ENCODE measurements around the gene HRK.

Gene HRK

GRCh38 chr12:116864371-116865160 is 16.7 kb downstream of the HRK start:
- DNase-seq: no peak

GRCh38 chr12:116863275-116863767 is 17.9 kb downstream of the HRK start:
- no peak for DNase-seq

GRCh38 chr12:116862167-116862566 is 19.1 kb downstream of the HRK start:
- DNase-seq: no peak

- DNase-seq: no peak
Observed at GRCh38 chr12:116861320-116861719, 19.9 kb downstream of the HRK start.

- DNase-seq: no peak
Observed at GRCh38 chr12:116860263-116860662, 21.0 kb downstream of the HRK start.

GRCh38 chr12:116859079-116859478 is 22.2 kb downstream of the HRK start:
- no peak for DNase-seq

- DNase-seq: no peak
Observed at GRCh38 chr12:116856729-116857128, 24.5 kb downstream of the HRK start.

GRCh38 chr12:116855744-116856470 is 25.3 kb downstream of the HRK start:
- DNase-seq: no peak

- no peak for DNase-seq
Observed at GRCh38 chr12:116853507-116853906, 27.7 kb downstream of the HRK start.

- no peak for DNase-seq
Observed at GRCh38 chr12:116852303-116852702, 28.9 kb downstream of the HRK start.

- DNase-seq: no peak
Observed at GRCh38 chr12:116849216-116849615, 32.0 kb downstream of the HRK start.

GRCh38 chr12:116843085-116843484 is 38.2 kb downstream of the HRK start:
- DNase-seq: no peak

GRCh38 chr12:116839287-116839830 is 41.9 kb downstream of the HRK start:
- no peak for DNase-seq

GRCh38 chr12:116838365-116838764 is 42.9 kb downstream of the HRK start:
- no peak for DNase-seq

- no peak for DNase-seq
Observed at GRCh38 chr12:116837097-116837496, 44.1 kb downstream of the HRK start.

GRCh38 chr12:116835484-116835883 is 45.8 kb downstream of the HRK start:
- no peak for DNase-seq

GRCh38 chr12:116833474-116833873 is 47.8 kb downstream of the HRK start:
- no peak for DNase-seq

GRCh38 chr12:116832353-116832752 is 48.9 kb downstream of the HRK start:
- no peak for DNase-seq

- DNase-seq: no peak
Observed at GRCh38 chr12:116827432-116827831, 53.8 kb downstream of the HRK start.

- DNase-seq: no peak
Observed at GRCh38 chr12:116821291-116821690, 60.0 kb downstream of the HRK start.

- DNase-seq: no peak
Observed at GRCh38 chr12:116820064-116820656, 61.1 kb downstream of the HRK start.

- peak; percentile 52 for DNase-seq
Observed at GRCh38 chr12:116818948-116819832, 62.1 kb downstream of the HRK start.

All from cortex of kidney (tissue), 1 donor.